Astrocyte (in vitro differentiated cells and primary cell): ENCODE data around the gene MCTP2. TPM values are rescaled to one million over a fixed set of nuclear protein-coding genes. Genes with fewer than 3 reads are reported as not detected.

ENCODE experiments used
- DNase-seq: peaks from one replicate; pipeline ENCODE4 v3.0.0-alpha.2; 2010; ENCODE audit warnings: low read depth
- FAIRE-seq: peaks from 2 replicates; lab custom pipeline; 2011; peaks lifted over from hg19 to GRCh38; lab: Jason Lieb, UNC
- H2AFZ ChIP-seq: 2 replicates; pipeline ENCODE4 v1.6.0; 2012; ENCODE audit warnings: low read depth, low read length, inconsistent platforms
- H3K27ac ChIP-seq: 2 replicates; pipeline ENCODE4 v1.5.1; 2011; ENCODE audit warnings: low read depth, low read length, inconsistent platforms
- H3K27me3 ChIP-seq: 2 replicates; pipeline ENCODE4 v1.6.0; 2011; ENCODE audit warnings: low read length, inconsistent platforms; ENCODE audit not compliant: insufficient read depth
- H3K36me3 ChIP-seq: 2 replicates; pipeline ENCODE4 v1.5.1; 2011; ENCODE audit warnings: low read length, inconsistent platforms; ENCODE audit not compliant: insufficient read depth
- H3K4me1 ChIP-seq: 2 replicates; pipeline ENCODE4 v1.5.1; 2011; ENCODE audit warnings: low read length, inconsistent platforms; ENCODE audit not compliant: insufficient read depth
- H3K4me2 ChIP-seq: 2 replicates; pipeline ENCODE4 v1.6.0; 2012; ENCODE audit warnings: low read length, inconsistent platforms
- H3K4me3 ChIP-seq: 2 replicates; pipeline ENCODE4 v1.5.1; 2011; ENCODE audit warnings: low read depth, mild to moderate bottlenecking, low read length, inconsistent platforms; ENCODE audit not compliant: insufficient read depth
- H3K79me2 ChIP-seq: 2 replicates; pipeline ENCODE4 v1.6.0; 2012; ENCODE audit warnings: mild to moderate bottlenecking, low read length, inconsistent platforms; ENCODE audit not compliant: insufficient read depth
- H3K9ac ChIP-seq: 2 replicates; pipeline ENCODE4 v1.6.0; 2012; ENCODE audit warnings: mild to moderate bottlenecking, low read length, inconsistent platforms
- H3K9me3 ChIP-seq: 2 replicates; pipeline ENCODE4 v1.5.1; 2012; ENCODE audit warnings: low read depth, mild to moderate bottlenecking, low read length, inconsistent platforms; ENCODE audit not compliant: insufficient read depth
- H4K20me1 ChIP-seq: 2 replicates; pipeline ENCODE4 v1.6.0; 2012; ENCODE audit warnings: low read length, inconsistent platforms; ENCODE audit not compliant: insufficient read depth
- H3K27ac Mint-ChIP-seq: one replicate; pipeline ENCODE4 v1.8.0; 2021; ENCODE audit warnings: mild to moderate bottlenecking, mixed read lengths; ENCODE audit not compliant: unreplicated experiment
- H3K27me3 Mint-ChIP-seq: one replicate; pipeline ENCODE4 v1.8.0; 2021; ENCODE audit warnings: low read depth, mixed read lengths; ENCODE audit not compliant: unreplicated experiment
- H3K36me3 Mint-ChIP-seq: one replicate; pipeline ENCODE4 v1.8.0; 2021; ENCODE audit warnings: low read depth, mixed read lengths; ENCODE audit not compliant: unreplicated experiment
- H3K4me1 Mint-ChIP-seq: one replicate; pipeline ENCODE4 v1.8.0; 2021; ENCODE audit warnings: low read depth, mixed read lengths; ENCODE audit not compliant: unreplicated experiment
- H3K4me3 Mint-ChIP-seq: one replicate; pipeline ENCODE4 v1.8.0; 2021; ENCODE audit warnings: mild to moderate bottlenecking, moderate library complexity, mixed read lengths; ENCODE audit not compliant: unreplicated experiment
- H3K9me3 Mint-ChIP-seq: one replicate; pipeline ENCODE4 v1.8.0; 2021; ENCODE audit warnings: mild to moderate bottlenecking, mixed read lengths; ENCODE audit not compliant: unreplicated experiment
- CTCF ChIP-seq: IDR thresholded peaks from 2 replicates; pipeline ENCODE4 v1.5.1; 2011; ENCODE audit warnings: low read depth, mild to moderate bottlenecking, inconsistent platforms, low read length, moderate library complexity; ENCODE audit not compliant: insufficient read depth
- EZH2 ChIP-seq: IDR thresholded peaks from 2 replicates; pipeline ENCODE4 v1.6.1; 2012; ENCODE audit warnings: mild to moderate bottlenecking, low read length, inconsistent platforms; ENCODE audit not compliant: insufficient read depth
- total RNA-seq: library from RNA; stranded (reverse); gene quantifications from 2 replicates; pipeline ENCODE4 v1.2.1, GENCODE V29; 2021

Gene MCTP2
- total RNA-seq, 1 donor from 2014 or later: 2.6 TPM

GRCh38 chr15:94237903-94238302, 6.5 kb downstream of the MCTP2 start:
- Mint-ChIP-seq H3K27me3 (no peaks in the 10 kb centered on the region), H3K4me3 (no peak overlapping the region), H3K4me1 (peaks cover 9% of the 10 kb centered on the region), H3K9me3 (no peaks in the 10 kb centered on the region), H3K36me3 (no peaks in the 10 kb centered on the region), H3K27ac (no peak overlapping the region)
- Histone ChIP-seq H3K36me3 (no peaks in the 10 kb centered on the region), H3K79me2 (no peaks in the 10 kb centered on the region), H3K4me2 (no peak overlapping the region), H4K20me1 (no peaks in the 10 kb centered on the region), H2AFZ (no peak overlapping the region), H3K9me3 (no peaks in the 10 kb centered on the region), H3K27ac (no peak overlapping the region), H3K9ac (no peak overlapping the region), H3K27me3 (peaks cover 2% of the 10 kb centered on the region), H3K4me3 (no peak overlapping the region), H3K4me1 (no peaks in the 10 kb centered on the region)
- DNase-seq (no peak), FAIRE-seq (no peak)
- TF ChIP-seq EZH2 (no peak), CTCF (no peak)

GRCh38 chr15:94238539-94239118, 7.3 kb downstream of the MCTP2 start:
- Histone ChIP-seq H3K27ac (no peak overlapping the region), H4K20me1 (no peaks in the 10 kb centered on the region), H3K4me3 (no peak overlapping the region), H3K9ac (no peak overlapping the region), H3K9me3 (no peaks in the 10 kb centered on the region), H3K4me2 (no peak overlapping the region), H3K27me3 (no peaks in the 10 kb centered on the region), H3K79me2 (no peaks in the 10 kb centered on the region), H2AFZ (no peak overlapping the region), H3K36me3 (no peaks in the 10 kb centered on the region), H3K4me1 (no peaks in the 10 kb centered on the region)
- Mint-ChIP-seq H3K27me3 (no peaks in the 10 kb centered on the region), H3K27ac (no peak overlapping the region), H3K36me3 (no peaks in the 10 kb centered on the region), H3K4me1 (peaks cover 9% of the 10 kb centered on the region), H3K4me3 (no peak overlapping the region), H3K9me3 (no peaks in the 10 kb centered on the region)
- TF ChIP-seq CTCF (no peak), EZH2 (no peak)
- FAIRE-seq (no peak), DNase-seq (no peak)

DNA sequence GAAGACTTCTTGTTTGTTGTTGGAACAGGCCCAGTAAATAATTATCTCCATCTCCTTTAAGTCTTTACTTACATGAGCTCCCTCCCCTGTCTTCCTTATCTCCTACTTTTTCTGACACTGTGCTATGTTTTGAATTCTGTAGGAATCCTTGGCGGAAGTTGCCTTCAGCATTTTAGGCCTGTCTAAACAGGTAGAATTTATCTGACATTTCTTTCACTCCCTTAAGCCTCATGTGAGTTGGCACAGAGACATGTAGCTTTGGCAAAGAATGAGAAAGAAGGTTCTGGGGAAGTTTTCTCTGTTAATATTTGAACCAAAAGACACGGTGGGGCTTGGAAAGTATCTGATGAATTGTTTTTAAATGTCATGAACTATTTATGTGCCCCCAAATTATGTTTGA, 8.1 kb downstream of the MCTP2 start:
- Histone ChIP-seq H3K9ac (no peak overlapping the region), H2AFZ (no peak overlapping the region), H3K79me2 (no peaks in the 10 kb centered on the region), H3K27me3 (no peaks in the 10 kb centered on the region), H3K9me3 (no peaks in the 10 kb centered on the region), H3K4me3 (no peak overlapping the region), H3K4me1 (no peaks in the 10 kb centered on the region), H3K4me2 (no peak overlapping the region), H4K20me1 (no peaks in the 10 kb centered on the region), H3K27ac (no peak overlapping the region), H3K36me3 (no peaks in the 10 kb centered on the region)
- DNase-seq (no peak), FAIRE-seq (no peak)
- no peak overlapping the region for H3K27ac Mint-ChIP-seq
- no peaks in the 10 kb centered on the region for H3K36me3 Mint-ChIP-seq
- H3K27me3 Mint-ChIP-seq: no peaks in the 10 kb centered on the region
- no peaks in the 10 kb centered on the region for H3K9me3 Mint-ChIP-seq
- no peak for TF ChIP-seq EZH2
- TF ChIP-seq CTCF: no peak
- no peak overlapping the region for H3K4me3 Mint-ChIP-seq
- peaks cover 2% of the 10 kb centered on the region for H3K4me1 Mint-ChIP-seq
